Activated naive CD8-positive, alpha-beta T cell treated with anti-CD3 and anti-CD28 coated beads, Interleukin-2, amount 50 U/mL, for 24 hours (primary cell): ENCODE measurements around the gene TTC32.
"Not testable (repeated sequence)": the region's sequence is repeated elsewhere in the genome, so short reads cannot be mapped to it uniquely, and the experiment has no call there.

Experiments used
- ATAC-seq: fragments of 150-1000 bp; cut with Tn5 transposase; one replicate; pipeline ENCODE4 v1.10.0; 2021
- DNase-seq: peaks from one replicate; pipeline ENCODE4 v3.0.0; 2021
- H3K27ac Mint-ChIP-seq: one replicate; pipeline ENCODE4 v1.8.0; 2021; ENCODE audit warnings: mild to moderate bottlenecking, mixed read lengths
- H3K27me3 Mint-ChIP-seq: one replicate; pipeline ENCODE4 v1.8.0; 2021; ENCODE audit warnings: mixed read lengths
- H3K36me3 Mint-ChIP-seq: one replicate; pipeline ENCODE4 v1.8.0; 2021; ENCODE audit warnings: low read depth, mixed read lengths
- H3K4me1 Mint-ChIP-seq: one replicate; pipeline ENCODE4 v1.8.0; 2021; ENCODE audit warnings: mixed read lengths
- H3K4me3 Mint-ChIP-seq: one replicate; pipeline ENCODE4 v1.8.0; 2021; ENCODE audit warnings: mild to moderate bottlenecking, moderate library complexity, mixed read lengths
- H3K9me3 Mint-ChIP-seq: one replicate; pipeline ENCODE4 v1.8.0; 2021; ENCODE audit warnings: mixed read lengths

The TTC32 gene

DNA sequence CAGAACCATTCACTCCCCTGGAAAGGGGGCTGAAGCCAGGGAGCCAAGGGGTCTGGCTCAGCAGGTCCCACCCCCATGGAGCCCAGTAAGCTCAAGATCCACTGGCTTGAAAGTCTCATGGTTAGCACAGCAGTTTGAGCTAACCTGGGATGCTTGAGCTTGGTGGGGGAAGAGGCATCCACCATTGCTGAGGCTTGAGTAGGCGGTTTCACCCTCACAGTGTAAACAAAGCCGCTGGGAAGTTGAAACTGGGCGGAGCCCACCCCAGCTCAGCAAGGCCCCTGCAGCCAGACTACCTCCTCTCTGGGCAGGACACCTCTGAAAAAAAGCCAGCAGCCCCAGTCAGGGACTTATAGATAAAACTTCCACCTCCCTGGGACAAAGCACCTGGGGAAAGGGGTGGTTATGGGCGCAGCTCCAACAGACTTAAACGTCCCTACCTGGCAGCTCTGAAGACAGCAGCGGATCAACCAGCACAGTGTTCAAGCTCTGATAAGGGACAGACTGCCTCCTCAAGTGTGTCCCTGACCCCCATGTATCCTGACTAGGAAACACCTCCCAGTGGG lies 14.7 kb upstream of the TTC32 start:
- no peak for ATAC-seq

DNA sequence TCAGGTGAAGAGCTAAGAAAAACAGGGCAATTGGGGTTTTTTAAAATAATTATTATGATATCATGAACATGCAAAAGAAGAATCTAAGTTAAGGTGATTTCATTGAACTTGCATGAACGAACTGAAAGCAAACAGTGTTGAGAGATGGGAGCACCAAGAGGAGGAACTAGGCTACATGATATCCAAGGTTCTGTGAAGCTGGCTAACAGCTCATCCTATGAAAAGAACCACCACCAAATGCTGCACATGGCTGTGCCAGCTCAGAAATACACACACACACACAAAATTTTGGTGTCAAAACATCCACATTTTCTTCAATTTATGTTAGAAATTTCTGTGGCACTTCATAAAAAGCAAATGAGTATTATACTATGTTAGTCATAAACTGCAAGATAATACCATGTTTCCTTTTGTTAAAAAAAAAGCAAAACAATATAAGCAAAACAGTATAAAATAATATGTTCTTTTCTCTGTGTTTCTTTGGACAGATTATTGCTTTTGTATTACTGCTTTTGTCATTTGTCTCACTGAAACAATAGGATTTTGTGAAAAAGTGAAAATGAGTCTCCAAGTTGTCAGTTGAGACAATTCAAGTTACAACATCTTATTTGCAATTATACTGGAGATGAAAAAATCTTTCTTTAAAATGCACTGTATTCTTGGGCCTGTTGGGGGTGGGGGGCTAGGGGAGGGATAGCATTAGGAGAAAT lies 12.6 kb upstream of the TTC32 start:
- no peaks in the 10 kb centered on the region for H3K9me3 Mint-ChIP-seq
- H3K4me1 Mint-ChIP-seq = no peaks in the 10 kb centered on the region
- no peak overlapping the region for H3K4me3 Mint-ChIP-seq
- no peak for ATAC-seq
- H3K36me3 Mint-ChIP-seq = peaks cover 27% of the 10 kb centered on the region
- H3K27ac Mint-ChIP-seq = no peak overlapping the region
- H3K27me3 Mint-ChIP-seq = no peaks in the 10 kb centered on the region
- DNase-seq = no peak

More for the DNA sequence above, 14.7 kb upstream of the TTC32 start:
- Mint-ChIP-seq H3K4me3 (no peak overlapping the region), H3K36me3 (peaks cover 27% of the 10 kb centered on the region), H3K27ac (no peak overlapping the region), H3K4me1 (no peaks in the 10 kb centered on the region), H3K27me3 (no peaks in the 10 kb centered on the region), H3K9me3 (no peaks in the 10 kb centered on the region)
- DNase-seq = no peak

DNA sequence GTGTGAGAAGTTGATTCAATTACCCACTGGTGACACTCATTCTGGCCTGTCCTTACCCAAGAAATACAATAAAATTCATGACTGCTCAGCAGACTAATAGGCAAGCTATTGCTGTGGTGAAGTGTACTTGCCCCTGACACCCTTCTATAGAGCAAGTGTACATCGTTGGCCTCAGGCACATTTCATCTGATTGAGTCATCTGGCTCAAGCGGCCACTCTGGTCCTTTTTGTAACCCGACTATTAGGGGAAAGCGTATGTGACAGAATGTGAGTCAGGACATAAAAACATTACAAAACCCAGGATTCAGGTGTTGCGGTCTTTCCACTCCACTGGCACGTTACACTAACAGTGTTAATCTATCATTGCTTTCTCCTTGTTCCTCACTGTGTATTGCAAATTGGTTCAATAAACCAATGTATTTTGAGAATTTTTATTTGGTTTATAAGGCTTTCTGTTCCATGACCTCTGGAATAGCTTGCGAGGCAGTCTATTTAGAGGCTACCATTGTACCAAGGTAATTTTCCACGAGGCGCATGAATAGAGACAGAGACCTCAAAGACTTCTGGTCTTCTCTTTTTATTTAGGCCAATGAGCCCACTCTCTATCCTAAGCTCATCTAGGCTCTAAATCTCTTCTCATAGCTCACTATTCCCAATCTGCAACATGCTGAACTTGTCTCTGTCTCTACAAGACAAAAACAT lies 10.2 kb upstream of the TTC32 start:
- Mint-ChIP-seq H3K4me1 (no peaks in the 10 kb centered on the region), H3K27me3 (peaks cover 5% of the 10 kb centered on the region), H3K36me3 (peaks cover 21% of the 10 kb centered on the region), H3K4me3 (no peak overlapping the region), H3K9me3 (no peaks in the 10 kb centered on the region), H3K27ac (no peak overlapping the region)
- no peak for DNase-seq
- ATAC-seq = no peak

DNA sequence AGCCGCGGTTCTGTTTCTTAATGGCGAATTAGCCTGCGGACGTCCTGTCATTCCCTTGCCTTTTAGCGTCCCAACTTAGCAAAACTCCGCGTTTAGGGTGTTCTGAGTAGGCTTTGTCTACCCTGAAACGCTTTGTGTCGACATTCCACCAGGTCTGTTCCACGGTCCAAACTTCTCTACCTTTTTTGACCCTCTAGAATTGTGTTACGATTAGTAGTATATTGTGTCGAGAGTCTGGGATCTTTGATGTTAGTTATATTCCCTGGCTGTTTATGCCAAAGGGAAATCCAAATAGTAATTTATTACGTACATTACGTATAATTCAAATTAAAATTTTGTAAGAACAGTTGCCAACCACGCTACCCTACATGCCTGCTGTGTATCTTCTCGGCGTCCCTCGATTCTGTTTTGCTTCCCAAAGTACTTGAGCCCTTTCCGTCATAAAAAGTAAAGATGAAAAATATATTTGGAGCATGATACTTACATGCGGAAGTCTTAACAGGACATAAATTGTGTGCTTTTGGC lies 495 bp upstream of the TTC32 start:
- H3K27me3 Mint-ChIP-seq = peaks cover 6% of the 10 kb centered on the region
- DNase-seq (peak; percentile 10), ATAC-seq (no peak)
- peaks cover 59% of the 10 kb centered on the region for H3K4me1 Mint-ChIP-seq
- peak overlapping the region; percentile 88 for H3K4me3 Mint-ChIP-seq
- peaks cover 14% of the 10 kb centered on the region for H3K36me3 Mint-ChIP-seq
- peaks cover 9% of the 10 kb centered on the region for H3K9me3 Mint-ChIP-seq
- H3K27ac Mint-ChIP-seq = peak overlapping the region; percentile 90

DNA sequence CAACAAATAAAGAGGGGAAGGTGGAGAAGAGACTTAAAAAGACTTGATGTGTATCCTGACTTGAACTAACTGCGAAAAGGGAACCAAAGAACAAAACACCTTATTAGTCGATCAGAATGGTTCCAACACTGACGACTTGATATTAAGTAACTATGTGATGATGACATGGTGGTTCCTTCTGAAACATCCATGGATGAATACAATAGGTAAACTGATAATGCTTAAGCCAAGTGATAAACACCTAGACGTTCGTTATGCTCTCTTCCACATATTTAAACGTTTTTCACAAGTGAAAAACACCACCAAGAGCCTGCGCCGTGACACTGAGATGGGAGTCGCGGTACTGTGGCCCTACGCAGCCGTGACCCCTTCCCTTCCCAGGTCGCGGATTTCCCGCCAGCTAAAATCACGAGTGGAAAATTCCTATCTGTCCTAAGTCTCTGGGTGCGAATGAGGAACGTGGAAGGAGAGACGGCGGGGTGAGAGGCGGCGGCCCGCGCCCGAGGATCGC lies 797 bp downstream of the TTC32 start:
- no peak for ATAC-seq
- Mint-ChIP-seq H3K9me3 (peaks cover 9% of the 10 kb centered on the region), H3K4me3 (peak overlapping the region; percentile 88), H3K4me1 (peaks cover 56% of the 10 kb centered on the region), H3K27me3 (peaks cover 5% of the 10 kb centered on the region), H3K36me3 (peaks cover 14% of the 10 kb centered on the region), H3K27ac (peak overlapping the region; percentile 90)
- DNase-seq = no peak

DNA sequence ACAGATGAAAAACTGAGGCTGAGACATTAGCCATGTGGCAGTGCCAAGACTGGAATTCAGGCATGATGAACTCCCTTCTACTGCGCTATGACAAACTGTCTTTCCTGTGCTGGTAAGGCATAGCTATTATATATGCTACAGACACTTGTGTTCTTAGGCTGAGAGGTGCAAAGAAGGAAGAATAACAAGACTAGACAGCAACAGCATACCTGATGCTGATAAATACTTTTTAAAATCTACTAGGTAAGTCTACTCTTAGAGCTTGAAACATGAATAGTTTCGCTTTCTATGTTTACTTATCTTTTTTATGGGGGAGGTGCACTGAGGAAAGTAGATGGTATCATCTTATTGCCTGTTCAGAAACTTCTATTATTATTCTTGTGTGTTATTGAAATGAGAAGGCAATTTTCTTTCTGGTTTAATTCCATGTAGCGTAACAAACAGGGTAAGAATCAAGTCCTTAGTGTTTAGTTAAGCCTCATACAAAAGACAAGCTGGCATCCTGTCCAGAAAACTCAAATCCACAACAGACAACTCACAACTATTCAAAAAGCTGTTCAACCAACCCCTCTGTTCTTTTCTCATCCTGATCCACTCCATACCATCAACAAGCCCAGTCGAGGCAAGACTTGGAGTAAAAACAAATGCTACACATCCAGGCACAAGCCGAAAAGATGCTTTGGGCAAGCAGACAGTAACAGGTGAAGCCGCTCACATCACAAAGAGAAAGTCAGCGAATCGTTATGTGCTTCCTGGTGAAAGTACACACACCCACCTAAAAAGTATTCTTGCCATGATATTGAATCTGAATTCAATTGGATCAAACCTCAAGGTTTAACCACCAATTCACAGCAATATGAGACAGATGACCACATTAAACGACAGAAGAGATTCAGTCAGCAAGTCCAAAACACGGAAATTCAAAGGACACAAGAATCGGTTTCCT lies 1.5 kb downstream of the TTC32 start:
- no peaks in the 10 kb centered on the region for H3K27me3 Mint-ChIP-seq
- H3K36me3 Mint-ChIP-seq = peaks cover 14% of the 10 kb centered on the region
- DNase-seq = peak; percentile 6
- H3K27ac Mint-ChIP-seq = peak overlapping the region; percentile 90
- peaks cover 62% of the 10 kb centered on the region for H3K4me1 Mint-ChIP-seq
- ATAC-seq = peak; percentile 12
- peaks cover 9% of the 10 kb centered on the region for H3K9me3 Mint-ChIP-seq
- peak overlapping the region; percentile 88 for H3K4me3 Mint-ChIP-seq

DNA sequence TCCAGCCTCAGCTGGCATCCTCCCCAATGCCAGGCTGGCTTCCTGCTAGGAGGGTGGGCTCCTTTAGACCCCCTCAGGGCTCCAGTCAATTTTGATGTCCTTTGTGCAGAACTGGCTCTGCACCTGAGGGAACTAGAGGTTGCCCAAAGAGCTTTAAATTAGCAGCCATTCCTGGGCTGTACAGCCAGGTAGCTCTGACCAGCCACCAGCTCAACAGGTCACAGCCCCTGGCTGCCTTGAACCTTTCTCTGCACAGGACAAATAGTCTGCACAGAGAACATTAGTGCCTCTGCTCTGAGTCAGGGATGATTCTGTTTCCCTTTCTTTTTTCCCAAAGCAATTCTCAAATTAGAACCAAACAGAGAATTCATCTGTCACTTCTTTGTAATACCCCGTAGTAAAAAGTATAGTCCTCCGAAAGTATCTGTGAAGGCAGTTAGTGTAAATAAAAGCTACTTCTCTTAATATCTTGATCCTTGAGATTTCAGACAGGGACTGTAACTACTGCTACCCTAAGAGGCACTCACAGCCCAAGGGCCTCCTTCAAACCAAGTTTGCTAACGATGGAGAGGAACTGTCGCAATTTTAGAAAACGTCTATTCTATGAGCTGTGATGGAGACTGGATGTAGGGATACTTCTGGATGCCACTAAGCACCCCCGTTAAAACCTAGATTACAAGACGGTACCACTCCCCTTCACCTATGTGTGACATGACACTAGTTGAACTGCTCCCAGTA lies 3.0 kb downstream of the TTC32 start:
- H3K4me1 Mint-ChIP-seq = peaks cover 69% of the 10 kb centered on the region
- peaks cover 11% of the 10 kb centered on the region for H3K36me3 Mint-ChIP-seq
- peak overlapping the region; percentile 49 for H3K27ac Mint-ChIP-seq
- peak overlapping the region; percentile 53 for H3K4me3 Mint-ChIP-seq
- no peaks in the 10 kb centered on the region for H3K9me3 Mint-ChIP-seq
- ATAC-seq (no peak), DNase-seq (no peak)
- no peaks in the 10 kb centered on the region for H3K27me3 Mint-ChIP-seq

DNA sequence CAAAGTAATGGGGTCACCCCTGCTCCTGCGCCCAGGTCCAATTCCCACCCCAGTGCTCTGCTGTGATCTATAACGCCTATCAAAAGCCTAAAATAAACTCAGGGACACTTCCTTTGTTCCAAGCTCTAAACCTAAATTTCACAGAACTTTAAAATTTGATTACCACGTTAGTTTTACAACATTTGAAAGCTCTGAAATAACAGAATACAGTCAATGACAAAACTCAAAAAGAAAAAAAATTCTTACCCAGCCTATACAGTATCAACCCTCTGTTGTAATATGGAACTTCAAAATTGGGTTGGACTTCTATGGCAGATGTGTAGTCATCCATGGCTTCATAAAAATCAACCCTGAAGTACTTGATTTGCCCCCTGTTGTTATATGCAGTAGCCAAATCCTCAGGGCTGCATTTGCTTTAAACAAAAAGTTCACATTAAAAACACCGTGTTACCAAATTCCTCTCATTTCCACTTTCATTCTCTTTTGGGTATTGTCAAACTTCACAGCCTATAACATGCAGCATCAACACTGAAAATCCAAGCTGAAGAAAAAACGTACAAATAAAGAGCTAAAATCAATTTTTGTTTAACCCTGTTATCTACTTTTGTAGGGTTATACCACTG lies 4.0 kb downstream of the TTC32 start:
- Mint-ChIP-seq H3K36me3 (peaks cover 13% of the 10 kb centered on the region), H3K27me3 (no peaks in the 10 kb centered on the region), H3K9me3 (no peaks in the 10 kb centered on the region), H3K27ac (no peak overlapping the region), H3K4me1 (peaks cover 70% of the 10 kb centered on the region), H3K4me3 (peak overlapping the region; percentile 58)
- no peak for ATAC-seq
- DNase-seq = no peak

DNA sequence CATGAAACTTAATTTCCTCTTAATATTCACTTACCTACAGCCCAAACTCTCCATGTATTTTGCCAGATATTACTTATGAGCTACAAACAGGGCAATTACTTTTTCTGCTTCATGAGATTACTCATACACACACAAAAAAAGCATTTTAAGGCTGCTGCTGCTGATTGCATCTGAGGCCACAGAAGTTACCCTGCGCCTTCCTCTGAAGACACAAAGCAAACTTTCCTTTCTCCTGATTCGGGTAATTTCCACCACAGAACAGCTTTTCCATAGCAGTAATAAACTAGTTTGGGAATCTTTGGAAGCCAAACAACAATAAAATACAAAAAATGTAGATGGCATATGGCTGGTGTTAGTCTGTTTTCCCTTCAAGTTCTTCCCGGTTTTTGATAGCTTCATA lies 6.2 kb downstream of the TTC32 start:
- Mint-ChIP-seq H3K4me3 (no peak overlapping the region), H3K4me1 (peaks cover 72% of the 10 kb centered on the region), H3K36me3 (peaks cover 17% of the 10 kb centered on the region), H3K27ac (peak overlapping the region; percentile 45), H3K9me3 (no peaks in the 10 kb centered on the region), H3K27me3 (no peaks in the 10 kb centered on the region)
- ATAC-seq (peak; percentile 55), DNase-seq (no peak)

DNA sequence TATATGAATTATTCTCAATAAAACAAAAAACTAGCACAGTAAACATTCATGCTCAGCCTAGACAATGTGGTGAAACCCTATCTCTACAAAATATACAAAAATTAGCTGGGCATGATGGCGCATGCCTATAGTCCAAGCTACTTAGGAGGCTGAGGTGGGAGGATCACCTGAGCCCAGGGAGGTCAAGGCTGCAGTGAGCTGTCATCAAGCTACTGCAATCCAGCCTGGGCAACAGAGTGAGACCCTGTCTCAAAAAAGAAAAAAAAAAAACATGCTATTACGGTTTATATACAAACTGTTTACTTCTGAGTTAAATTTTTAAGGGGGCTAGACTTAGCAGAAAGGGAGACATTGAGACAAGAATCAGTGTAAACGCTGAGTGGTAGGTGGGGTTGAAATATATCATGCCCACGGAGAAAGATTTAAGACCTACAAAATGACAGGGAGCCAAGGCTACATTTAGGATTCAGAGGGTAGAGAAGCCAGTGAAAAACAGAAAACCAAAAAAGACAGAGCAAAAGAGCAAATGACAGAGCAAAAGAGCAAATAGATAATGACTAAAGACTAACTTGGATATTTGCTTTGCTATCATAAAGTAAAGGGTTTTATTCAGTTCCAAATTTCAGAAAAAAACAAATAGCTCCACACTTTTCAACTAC lies 7.5 kb downstream of the TTC32 start:
- no peak overlapping the region for H3K4me3 Mint-ChIP-seq

DNA sequence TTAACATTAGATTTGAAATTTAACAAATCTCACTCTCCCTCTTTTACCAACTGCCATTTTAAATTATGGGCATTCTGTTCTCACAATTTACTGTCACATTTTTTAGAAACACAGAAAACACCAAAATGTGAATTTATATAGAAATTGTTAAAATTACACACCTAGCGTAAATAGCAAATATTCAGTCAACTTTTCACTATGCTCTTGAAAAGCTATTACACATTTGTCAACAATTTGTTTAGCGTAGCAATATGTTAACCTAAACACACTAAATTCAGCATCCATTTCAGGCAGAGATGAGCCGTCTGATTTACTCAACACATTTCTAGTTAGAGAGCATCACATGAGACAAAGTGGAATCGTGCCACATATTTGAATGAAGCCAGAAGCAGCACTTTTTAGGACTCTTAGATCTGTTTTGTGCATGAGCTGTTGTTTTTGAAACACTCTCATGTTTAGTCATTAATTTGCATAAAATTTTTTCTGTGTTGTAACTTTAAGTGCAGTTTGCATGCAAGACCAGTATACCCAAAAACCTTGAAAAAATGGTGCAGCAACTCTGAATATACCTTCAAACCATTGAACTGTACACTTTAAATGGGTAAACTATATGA lies 8.2 kb downstream of the TTC32 start:
- Mint-ChIP-seq H3K9me3 (no peaks in the 10 kb centered on the region), H3K27ac (no peak overlapping the region), H3K27me3 (no peaks in the 10 kb centered on the region), H3K36me3 (peaks cover 14% of the 10 kb centered on the region), H3K4me3 (no peak overlapping the region), H3K4me1 (peaks cover 68% of the 10 kb centered on the region)
- ATAC-seq (no peak), DNase-seq (no peak)

More for the DNA sequence above, 7.5 kb downstream of the TTC32 start:
- H3K36me3 Mint-ChIP-seq = peaks cover 19% of the 10 kb centered on the region
- peak overlapping the region; percentile 46 for H3K27ac Mint-ChIP-seq
- DNase-seq (no peak), ATAC-seq (no peak)
- H3K4me1 Mint-ChIP-seq = peaks cover 68% of the 10 kb centered on the region
- no peaks in the 10 kb centered on the region for H3K27me3 Mint-ChIP-seq
- H3K9me3 Mint-ChIP-seq = no peaks in the 10 kb centered on the region

DNA sequence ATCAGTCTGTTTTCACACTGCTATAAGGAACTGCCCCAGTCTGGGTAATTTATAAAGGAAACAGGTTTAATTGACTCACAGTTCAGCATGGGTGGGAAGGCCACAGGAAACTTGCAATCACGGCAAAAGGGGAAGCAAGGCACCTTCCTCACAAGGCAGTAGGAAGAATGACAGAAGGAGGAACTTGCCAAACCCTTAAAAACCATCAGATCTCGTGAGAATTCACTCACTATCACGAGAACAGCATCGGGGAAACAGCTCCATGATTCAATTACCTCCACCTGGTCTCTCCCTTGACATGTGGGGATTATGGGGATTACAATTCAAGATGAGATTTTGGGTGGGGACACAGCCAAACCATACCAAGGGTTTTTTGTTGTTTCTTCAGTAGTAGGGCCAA lies 9.8 kb downstream of the TTC32 start:
- not testable (repeated sequence) for H3K27me3 Mint-ChIP-seq, DNase-seq, H3K9me3 Mint-ChIP-seq
- ATAC-seq = peak; percentile 27
- Mint-ChIP-seq H3K36me3 (peaks cover 14% of the 10 kb centered on the region), H3K4me3 (peak overlapping the region; percentile 9), H3K27ac (peak overlapping the region; percentile 29), H3K4me1 (peaks cover 56% of the 10 kb centered on the region)
